ENCODE measurements around the gene RNH1.

DNA sequence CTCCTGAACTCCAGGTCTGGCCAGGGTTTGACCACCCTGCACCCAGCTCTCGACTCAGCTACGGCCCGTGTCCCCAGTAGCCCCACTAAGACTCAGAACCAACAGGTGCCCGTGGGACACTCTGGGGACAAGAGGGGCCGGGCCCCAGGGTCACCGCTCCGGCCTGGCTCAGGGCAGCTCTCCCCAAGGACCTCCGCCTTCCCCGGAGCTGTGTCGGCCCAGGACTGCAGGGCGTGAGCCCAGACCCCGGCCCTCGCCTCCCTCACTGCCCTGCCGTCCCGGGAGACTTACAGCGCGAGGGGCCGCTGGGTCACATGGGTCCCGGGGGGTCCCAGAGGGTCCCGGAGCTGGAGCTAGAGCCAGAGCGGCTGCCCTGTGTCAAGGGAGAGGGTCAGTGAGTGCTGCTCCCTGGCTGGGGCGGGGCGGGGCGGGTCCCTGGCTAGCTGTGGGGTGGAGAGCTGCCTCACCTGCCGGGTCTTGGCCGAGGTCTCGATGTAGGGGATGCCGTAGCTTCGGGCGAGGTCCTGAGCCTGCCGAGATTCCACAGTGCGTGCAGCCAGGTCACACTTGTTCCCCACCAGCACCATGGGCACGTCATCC lies 26.0 kb upstream of the RNH1 start:
- TF ChIP-seq, protein P1, sequence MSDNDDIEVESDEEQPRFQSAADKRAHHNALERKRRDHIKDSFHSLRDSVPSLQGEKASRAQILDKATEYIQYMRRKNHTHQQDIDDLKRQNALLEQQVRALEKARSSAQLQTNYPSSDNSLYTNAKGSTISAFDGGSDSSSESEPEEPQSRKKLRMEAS (IDR thresholded peaks at IDR 0.05): no peak
- TF ChIP-seq, protein P2, sequence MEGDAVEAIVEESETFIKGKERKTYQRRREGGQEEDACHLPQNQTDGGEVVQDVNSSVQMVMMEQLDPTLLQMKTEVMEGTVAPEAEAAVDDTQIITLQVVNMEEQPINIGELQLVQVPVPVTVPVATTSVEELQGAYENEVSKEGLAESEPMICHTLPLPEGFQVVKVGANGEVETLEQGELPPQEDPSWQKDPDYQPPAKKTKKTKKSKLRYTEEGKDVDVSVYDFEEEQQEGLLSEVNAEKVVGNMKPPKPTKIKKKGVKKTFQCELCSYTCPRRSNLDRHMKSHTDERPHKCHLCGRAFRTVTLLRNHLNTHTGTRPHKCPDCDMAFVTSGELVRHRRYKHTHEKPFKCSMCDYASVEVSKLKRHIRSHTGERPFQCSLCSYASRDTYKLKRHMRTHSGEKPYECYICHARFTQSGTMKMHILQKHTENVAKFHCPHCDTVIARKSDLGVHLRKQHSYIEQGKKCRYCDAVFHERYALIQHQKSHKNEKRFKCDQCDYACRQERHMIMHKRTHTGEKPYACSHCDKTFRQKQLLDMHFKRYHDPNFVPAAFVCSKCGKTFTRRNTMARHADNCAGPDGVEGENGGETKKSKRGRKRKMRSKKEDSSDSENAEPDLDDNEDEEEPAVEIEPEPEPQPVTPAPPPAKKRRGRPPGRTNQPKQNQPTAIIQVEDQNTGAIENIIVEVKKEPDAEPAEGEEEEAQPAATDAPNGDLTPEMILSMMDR (IDR thresholded peaks at IDR 0.05; ENCODE audit: control extremely low read depth in 1 of 3, insufficient read depth in 1 of 3, low read depth in 1 of 3, low read length in 3 of 3): no peak

All from H1 (cell line).